Testis (tissue), 3 donors: Measurements from ENCODE around the gene RBM39. TPM values are rescaled to one million over a fixed set of nuclear protein-coding genes. Genes with fewer than 3 reads are reported as not detected.
"Not testable (repeated sequence)": the region's sequence is repeated elsewhere in the genome, so short reads cannot be mapped to it uniquely, and the experiment has no call there.

Source experiments
- DNase-seq: peaks from one replicate; pipeline ENCODE4 v3.0.0-alpha.2; 2019
- H3K27ac ChIP-seq, 2 donors: fragments of 200-600 bp; sonication (generic); one replicate each; pipeline ENCODE4 v1.5.1; 2019
- H3K27me3 ChIP-seq: fragments of 200-600 bp; sonication (generic); one replicate; pipeline ENCODE4 v1.5.1; 2019
- H3K36me3 ChIP-seq: fragments of 200-600 bp; sonication (generic); one replicate; pipeline ENCODE4 v1.5.1; 2017; ENCODE audit warnings: low read depth; ENCODE audit errors: missing control alignments
- H3K4me1 ChIP-seq: fragments of 200-600 bp; sonication (generic); one replicate; pipeline ENCODE4 v1.5.1; 2019
- H3K4me3 ChIP-seq, 2 donors: fragments of 200-600 bp; sonication (generic); one replicate each; pipeline ENCODE4 v1.5.1; 2017 to 2019
- H3K9me3 ChIP-seq: fragments of 200-600 bp; sonication (generic); one replicate; pipeline ENCODE4 v1.5.1; 2017
- POLR2A ChIP-seq: fragments of 450-650 bp; IDR thresholded peaks from one replicate; pipeline ENCODE4 v1.6.1; 2017; ENCODE audit warnings: antibody characterized with exemption, mild to moderate bottlenecking, moderate library complexity
- WGBS, 2 donors: methylation state at CpG; one replicate each; pipeline ENCODE4 v1.1.5; 2018; 5-methylcytosine and 5-hydroxymethylcytosine counted together
- intact Hi-C: fragments of 100-400 bp; cut with DNase I; formaldehyde crosslinking; loops from one replicate; pipeline ENCODE4 v1.15.1; 2023; ENCODE audit warnings: low total_unique reads
- polyA plus RNA-seq: library from polyadenylated mRNA; stranded (reverse); fragments of 350-450 nt; fragmentation: Illumina TruSeq; extraction: RNeasy Lipid Tissue Mini Kit (QIAGEN cat#74804); gene quantifications from one replicate; pipeline ENCODE4 v1.2.3, GENCODE V29; 2014; ENCODE audit warnings: low read depth, low replicate concordance; ENCODE audit not compliant: insufficient read depth
- total RNA-seq, 2 donors: library from RNA; depleted of rRNA; stranded (reverse); fragments of >200 nt; gene quantifications; one replicate each; pipeline ENCODE4 v1.2.3, GENCODE V29; 2016
- TF ChIP-seq, protein P1 (sequence below), 3 experiments: fragments of 450-650 bp in 2 of 3; fragments of 200-600 bp in 1 of 3; sonication (generic) in 1 of 3; IDR thresholded peaks; one replicate each; pipeline ENCODE4 v1.5.1; 2016 to 2019; ENCODE audit warnings: antibody characterized with exemption in 3 of 3, mild to moderate bottlenecking in 2 of 3, moderate library complexity in 1 of 3

Gene RBM39
- total and polyA plus RNA-seq, 3 donors from 2014 or later, result 116 to 278 (median 273) TPM

DNA sequence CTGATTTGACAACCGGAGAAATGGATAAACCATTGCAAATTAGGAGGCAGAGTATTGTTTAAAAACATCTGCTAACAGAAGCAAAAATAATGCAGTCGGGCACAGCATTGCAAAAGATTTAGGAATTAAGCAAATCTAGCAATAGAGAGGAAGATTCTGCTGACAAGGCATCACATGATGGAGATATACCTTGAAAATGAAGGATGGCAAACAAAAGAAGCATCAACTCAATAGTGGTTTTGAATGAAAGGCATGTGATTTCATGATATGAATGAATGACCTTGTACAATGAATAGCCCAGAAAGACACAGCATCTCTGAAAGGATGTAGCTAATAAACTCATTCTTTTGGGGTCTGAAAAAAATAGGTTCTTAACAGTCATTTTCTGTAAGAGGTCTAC, 8.6 kb upstream of the RBM39 start:
- intact Hi-C loops, result no loop called here
- Histone ChIP-seq H3K27me3 (no peaks in the 10 kb centered on the region), H3K4me1 (no peaks in the 10 kb centered on the region), H3K27ac (no peak overlapping the region), H3K9me3 (no peaks in the 10 kb centered on the region), H3K36me3 (no peaks in the 10 kb centered on the region), H3K4me3 (no peak overlapping the region)
- 81 to 82% methylated on average over 2 of the region's 2 CpGs for WGBS, 2 donors
- TF ChIP-seq, protein P1, sequence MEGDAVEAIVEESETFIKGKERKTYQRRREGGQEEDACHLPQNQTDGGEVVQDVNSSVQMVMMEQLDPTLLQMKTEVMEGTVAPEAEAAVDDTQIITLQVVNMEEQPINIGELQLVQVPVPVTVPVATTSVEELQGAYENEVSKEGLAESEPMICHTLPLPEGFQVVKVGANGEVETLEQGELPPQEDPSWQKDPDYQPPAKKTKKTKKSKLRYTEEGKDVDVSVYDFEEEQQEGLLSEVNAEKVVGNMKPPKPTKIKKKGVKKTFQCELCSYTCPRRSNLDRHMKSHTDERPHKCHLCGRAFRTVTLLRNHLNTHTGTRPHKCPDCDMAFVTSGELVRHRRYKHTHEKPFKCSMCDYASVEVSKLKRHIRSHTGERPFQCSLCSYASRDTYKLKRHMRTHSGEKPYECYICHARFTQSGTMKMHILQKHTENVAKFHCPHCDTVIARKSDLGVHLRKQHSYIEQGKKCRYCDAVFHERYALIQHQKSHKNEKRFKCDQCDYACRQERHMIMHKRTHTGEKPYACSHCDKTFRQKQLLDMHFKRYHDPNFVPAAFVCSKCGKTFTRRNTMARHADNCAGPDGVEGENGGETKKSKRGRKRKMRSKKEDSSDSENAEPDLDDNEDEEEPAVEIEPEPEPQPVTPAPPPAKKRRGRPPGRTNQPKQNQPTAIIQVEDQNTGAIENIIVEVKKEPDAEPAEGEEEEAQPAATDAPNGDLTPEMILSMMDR (IDR thresholded peaks at IDR 0.05), result no peak
- no peak for TF ChIP-seq POLR2A
- DNase-seq, result no peak

DNA sequence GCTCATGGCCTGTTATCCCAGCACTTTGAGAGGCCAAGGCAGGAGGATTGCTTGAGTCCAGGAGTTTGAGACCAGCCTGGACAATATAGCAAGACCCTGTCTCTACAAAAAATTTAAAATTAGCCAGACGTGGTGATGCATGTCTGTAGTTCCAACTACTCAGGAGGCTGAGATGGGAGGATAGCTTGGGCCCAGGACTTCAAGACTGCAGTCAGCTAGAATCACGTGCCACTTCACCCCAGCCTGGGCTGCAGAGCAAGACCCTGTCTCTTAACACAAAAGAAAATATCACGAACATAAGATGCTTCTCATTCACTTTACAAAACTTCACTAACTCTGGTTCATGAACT, 2.4 kb upstream of the RBM39 start:
- DNase-seq, H3K4me3 ChIP-seq, H3K9me3 ChIP-seq, H3K27me3 ChIP-seq, intact Hi-C loops, H3K36me3 ChIP-seq: not testable (repeated sequence)
- 86 to 92% methylated on average over 3 of the region's 3 CpGs for WGBS, 2 donors
- peaks cover 19% of the 10 kb centered on the region for H3K4me1 ChIP-seq
- H3K27ac ChIP-seq, result peak overlapping the region; percentile 96

DNA sequence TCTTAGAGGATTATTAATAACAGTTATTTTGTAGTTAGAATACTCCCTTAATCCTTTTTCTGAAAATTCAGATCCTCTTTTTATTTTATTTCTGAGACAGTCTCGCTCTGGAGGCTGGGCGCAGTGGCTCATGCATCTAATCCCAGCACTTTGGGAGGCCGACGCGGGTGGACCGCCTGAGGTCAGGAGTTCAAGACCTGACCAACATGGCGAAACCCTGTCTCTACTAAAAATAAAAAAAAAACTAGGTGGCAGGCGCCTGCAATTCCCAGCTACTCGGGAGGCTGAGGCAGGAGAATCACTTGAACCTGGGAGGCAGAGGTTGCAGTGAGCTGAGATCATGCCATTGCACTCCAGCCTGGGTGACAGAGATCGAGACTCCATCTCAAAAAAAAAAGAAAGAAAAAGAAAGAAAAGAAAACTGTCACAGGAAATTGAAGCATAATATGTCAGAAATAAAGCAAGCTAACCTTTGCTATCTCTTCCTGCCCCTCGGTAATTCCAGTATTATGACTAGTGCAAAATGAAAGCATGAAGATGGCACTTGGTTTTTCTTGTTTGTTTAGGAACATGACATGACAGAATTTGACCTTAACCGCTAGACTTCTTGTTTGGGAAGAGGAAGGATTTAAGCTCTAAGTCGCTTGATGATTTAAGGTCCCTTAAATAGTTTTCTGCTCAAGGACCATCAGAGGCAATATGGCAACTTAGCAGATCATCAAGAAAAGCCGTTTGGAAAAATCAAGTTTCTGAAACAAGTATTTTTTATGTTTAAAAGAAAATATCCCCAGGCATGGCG, 1.8 kb upstream of the RBM39 start:
- DNase-seq, result no peak
- Histone ChIP-seq H3K27ac (peak overlapping the region; percentile 96), H3K36me3 (no peaks in the 10 kb centered on the region), H3K4me1 (peaks cover 22% of the 10 kb centered on the region), H3K9me3 (no peaks in the 10 kb centered on the region), H3K27me3 (no peaks in the 10 kb centered on the region), H3K4me3 (no peak overlapping the region)
- intact Hi-C loops, result no loop called here
- WGBS, 2 donors, result 53 to 67% methylated on average over 15 of the region's 15 CpGs
- TF ChIP-seq, protein P1 (IDR thresholded peaks at IDR 0.05), result no peak
- no peak for TF ChIP-seq POLR2A

DNA sequence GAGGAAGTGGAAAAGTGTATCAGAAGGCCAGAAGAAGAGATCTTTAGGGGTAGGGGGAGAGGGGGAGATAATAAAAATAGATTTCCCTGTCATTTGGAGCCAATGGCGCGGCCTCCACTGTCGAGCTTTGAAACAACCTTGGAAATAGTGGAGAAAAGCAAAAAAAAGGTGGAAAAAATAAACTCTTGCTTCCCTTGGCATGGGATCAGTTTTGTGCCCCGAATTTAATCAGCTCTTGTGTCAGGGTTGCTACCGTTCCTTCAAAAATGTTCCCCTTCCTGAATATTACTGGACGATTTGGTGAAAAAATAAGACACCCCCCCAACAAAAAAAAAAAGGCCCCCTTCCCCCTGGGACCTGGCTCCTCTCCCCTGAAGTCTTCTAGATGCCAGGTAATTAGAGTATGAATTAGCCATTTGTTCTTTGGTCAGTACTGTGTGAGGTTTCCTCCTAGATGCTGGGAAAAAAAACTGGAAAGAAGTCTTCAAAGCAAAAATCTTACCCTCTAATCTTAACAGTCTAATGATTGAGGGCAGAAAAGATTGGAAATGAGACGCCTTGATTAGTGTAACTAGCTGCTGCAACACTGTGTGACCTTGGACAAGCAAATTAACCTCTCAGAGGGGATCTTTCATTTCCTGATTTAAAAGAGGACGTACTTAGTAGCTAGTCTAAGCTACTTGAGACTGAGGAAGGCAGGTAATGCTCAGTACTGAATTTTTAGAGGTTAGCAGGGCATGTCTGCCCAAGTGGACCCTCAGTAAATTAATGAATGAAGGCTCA, 872 bp upstream of the RBM39 start:
- TF ChIP-seq POLR2A, result no peak
- TF ChIP-seq, protein P1 (IDR thresholded peaks at IDR 0.05), result no peak
- H3K36me3 ChIP-seq, result no peaks in the 10 kb centered on the region
- 0 to 1% methylated on average over 8 of the region's 8 CpGs for WGBS, 2 donors
- no peak for DNase-seq
- H3K4me1 ChIP-seq, result peaks cover 22% of the 10 kb centered on the region
- no peaks in the 10 kb centered on the region for H3K9me3 ChIP-seq
- H3K4me3 ChIP-seq, result peak overlapping the region; percentile 88 to 98
- peak overlapping the region; percentile 96 for H3K27ac ChIP-seq
- H3K27me3 ChIP-seq, result no peaks in the 10 kb centered on the region
- intact Hi-C loops, result no loop called here

DNA sequence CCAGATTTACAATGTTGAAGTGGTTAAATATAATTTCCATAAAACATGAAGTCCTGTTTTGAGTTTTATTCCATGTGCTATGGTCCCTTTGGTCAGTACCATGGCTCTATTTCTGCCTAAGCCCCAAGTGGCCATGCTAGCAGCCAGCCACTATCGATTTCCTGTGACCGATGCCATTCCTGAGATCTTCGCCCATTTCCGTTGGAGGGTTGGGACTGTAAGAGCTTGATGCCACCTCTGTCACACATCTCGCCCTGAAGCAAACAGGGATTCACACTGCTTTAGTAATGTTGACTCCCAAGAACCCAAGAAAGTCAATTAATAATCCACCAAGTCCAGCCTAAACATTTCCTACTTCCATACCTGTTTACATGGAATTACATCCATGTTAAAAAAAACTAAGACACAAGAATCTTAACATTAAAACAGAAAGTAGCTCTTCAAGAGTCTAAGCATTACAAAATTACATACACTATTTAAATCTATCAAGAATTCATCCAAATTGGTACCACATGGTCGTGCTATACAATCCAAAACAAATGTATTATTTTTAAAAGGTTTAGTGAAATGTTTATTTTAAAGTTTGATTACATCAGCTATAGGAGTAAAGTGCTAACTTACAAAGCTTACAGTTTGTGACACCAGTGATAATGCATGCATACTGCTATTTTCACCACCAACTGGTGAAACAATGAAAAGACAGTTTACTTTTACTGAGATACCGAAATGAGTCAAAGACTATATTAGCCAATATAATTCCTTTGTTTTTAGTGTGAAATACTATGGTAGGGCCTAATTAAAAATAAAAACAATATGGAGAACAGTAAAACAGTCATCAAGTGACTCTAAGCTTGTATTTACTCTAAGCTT, 2.5 kb downstream of the RBM39 start:
- 56 to 63% methylated on average over 7 of the region's 7 CpGs for WGBS, 2 donors
- peaks cover 28% of the 10 kb centered on the region for H3K4me1 ChIP-seq
- no peak for TF ChIP-seq POLR2A
- TF ChIP-seq, protein P1 (IDR thresholded peaks at IDR 0.05), result peak in 1 of 3 experiments; percentile 16
- intact Hi-C loops, result no loop called here
- H3K9me3 ChIP-seq, result no peaks in the 10 kb centered on the region
- no peaks in the 10 kb centered on the region for H3K36me3 ChIP-seq
- no peak overlapping the region for H3K4me3 ChIP-seq
- H3K27ac ChIP-seq, result peak overlapping the region in 1 of 2 donors; percentile 97
- no peaks in the 10 kb centered on the region for H3K27me3 ChIP-seq
- DNase-seq, result no peak
